H9 (cell line): ENCODE results near the gene ERC2. TPM values are rescaled to one million over a fixed set of nuclear protein-coding genes. Genes with fewer than 3 reads are reported as not detected.

Source experiments
- DNase-seq: peaks from one replicate; pipeline ENCODE4 v3.0.0-alpha.2; 2017
- H2AFZ ChIP-seq: one replicate; pipeline ENCODE4 v1.6.1; 2013; ENCODE audit warnings: mild to moderate bottlenecking, low read length, control low read depth, moderate library complexity
- H2AK5ac ChIP-seq: 2 replicates; pipeline ENCODE4 v1.6.1; 2013; ENCODE audit warnings: low read length, control low read depth, mixed read lengths; ENCODE audit not compliant: insufficient read length
- H2BK120ac ChIP-seq: one replicate; pipeline ENCODE4 v1.6.1; 2013; ENCODE audit warnings: low read depth, mild to moderate bottlenecking, low read length, control low read depth, inconsistent platforms; ENCODE audit not compliant: poor library complexity, severe bottlenecking
- H2BK12ac ChIP-seq: 2 replicates; pipeline ENCODE4 v1.6.1; 2013; ENCODE audit warnings: low read length, control low read depth, mixed read lengths, low read depth; ENCODE audit not compliant: insufficient read length
- H2BK15ac ChIP-seq: 2 replicates; pipeline ENCODE4 v1.6.1; 2013; ENCODE audit warnings: low read depth, low read length, control low read depth
- H2BK20ac ChIP-seq: one replicate; pipeline ENCODE4 v1.6.1; 2013; ENCODE audit warnings: low read depth, mild to moderate bottlenecking, low read length, control low read depth, inconsistent platforms; ENCODE audit not compliant: poor library complexity, severe bottlenecking
- H2BK5ac ChIP-seq: 2 replicates; pipeline ENCODE4 v1.6.1; 2013; ENCODE audit warnings: low read length, control low read depth, mixed read lengths; ENCODE audit not compliant: insufficient read length
- H3K14ac ChIP-seq: 2 replicates; pipeline ENCODE4 v1.6.1; 2013; ENCODE audit warnings: low read length, control low read depth; ENCODE audit not compliant: insufficient read depth
- H3K18ac ChIP-seq: 2 replicates; pipeline ENCODE4 v1.6.1; 2013; ENCODE audit warnings: low read depth, mild to moderate bottlenecking, mixed read lengths, low read length, control low read depth; ENCODE audit not compliant: insufficient read length
- H3K23ac ChIP-seq: 2 replicates; pipeline ENCODE4 v1.6.1; 2013; ENCODE audit warnings: low read length, control low read depth, mixed read lengths, low read depth; ENCODE audit not compliant: insufficient read length
- H3K23me2 ChIP-seq: 2 replicates; pipeline ENCODE4 v1.6.1; 2013; ENCODE audit warnings: low read depth, mild to moderate bottlenecking, mixed read lengths, low read length, control low read depth; ENCODE audit not compliant: insufficient read length, poor library complexity, severe bottlenecking
- H3K27ac ChIP-seq: 2 replicates; pipeline ENCODE4 v1.5.1; 2013; ENCODE audit warnings: low read length, control low read depth, mixed read lengths, low read depth; ENCODE audit not compliant: insufficient read length
- H3K27me3 ChIP-seq: 2 replicates; pipeline ENCODE4 v1.6.1; 2013; ENCODE audit warnings: low read length, control low read depth, inconsistent platforms; ENCODE audit not compliant: insufficient read depth
- H3K4ac ChIP-seq: 2 replicates; pipeline ENCODE4 v1.6.1; 2013; ENCODE audit warnings: low read depth, mild to moderate bottlenecking, control low read depth, inconsistent platforms, low read length, moderate library complexity
- H3K4me1 ChIP-seq: 2 replicates; pipeline ENCODE4 v1.6.1; 2013; ENCODE audit warnings: low read length, control low read depth, inconsistent platforms; ENCODE audit not compliant: insufficient read depth
- H3K4me2 ChIP-seq: 2 replicates; pipeline ENCODE4 v1.6.1; 2013; ENCODE audit warnings: low read length, control low read depth, mixed read lengths; ENCODE audit not compliant: insufficient read length, insufficient read depth
- H3K56ac ChIP-seq: 2 replicates; pipeline ENCODE4 v1.6.1; 2013; ENCODE audit warnings: low read depth, mild to moderate bottlenecking, mixed read lengths, low read length, control low read depth; ENCODE audit not compliant: insufficient read length
- H3K79me1 ChIP-seq: 2 replicates; pipeline ENCODE4 v1.6.1; 2013; ENCODE audit warnings: low read depth, mild to moderate bottlenecking, moderate library complexity, low read length, control low read depth, inconsistent platforms; ENCODE audit not compliant: insufficient read depth, poor library complexity, severe bottlenecking
- H3K79me2 ChIP-seq: 2 replicates; pipeline ENCODE4 v1.6.1; 2013; ENCODE audit warnings: low read length, control low read depth, inconsistent platforms; ENCODE audit not compliant: insufficient read depth
- H3K9ac ChIP-seq: 2 replicates; pipeline ENCODE4 v1.6.1; 2013; ENCODE audit warnings: low read length, control low read depth, mixed read lengths; ENCODE audit not compliant: insufficient read length; ENCODE audit errors: extremely low read depth
- H3K9me3 ChIP-seq: one replicate; pipeline ENCODE4 v1.6.1; 2013; ENCODE audit warnings: low read depth, low read length, inconsistent platforms; ENCODE audit not compliant: control insufficient read depth
- H3T11ph ChIP-seq: one replicate; pipeline ENCODE4 v1.6.1; 2013; ENCODE audit warnings: mild to moderate bottlenecking, low read length, control low read depth, inconsistent platforms
- H4K20me1 ChIP-seq: one replicate; pipeline ENCODE4 v1.6.1; 2013; ENCODE audit not compliant: control insufficient read depth, insufficient read length, insufficient read depth
- H4K5ac ChIP-seq: 2 replicates; pipeline ENCODE4 v1.6.1; 2013; ENCODE audit warnings: low read depth, mild to moderate bottlenecking, mixed read lengths, low read length, control low read depth; ENCODE audit not compliant: insufficient read length
- H4K8ac ChIP-seq: replicated peaks from 2 replicates; pipeline ENCODE4 v1.6.1; 2013; ENCODE audit warnings: low read length, control low read depth, mixed read lengths, low read depth; ENCODE audit not compliant: insufficient read length
- H4K91ac ChIP-seq: 2 replicates; pipeline ENCODE4 v1.6.1; 2013; ENCODE audit warnings: low read depth, mild to moderate bottlenecking, moderate library complexity, mixed read lengths, low read length, control low read depth; ENCODE audit not compliant: insufficient read length
- H3K27ac Mint-ChIP-seq, 3 experiments: 2 replicates in 2 of 3; 3 replicates in 1 of 3; pipeline ENCODE4 v1.8.0; 2020 to 2021; ENCODE audit warnings: mixed read lengths in 3 of 3, mild to moderate bottlenecking in 1 of 3, moderate library complexity in 1 of 3
- H3K27me3 Mint-ChIP-seq: 2 replicates; pipeline ENCODE4 v1.8.0; 2021; ENCODE audit warnings: low read depth, mild to moderate bottlenecking, moderate library complexity, mixed read lengths
- H3K36me3 Mint-ChIP-seq, 3 experiments: 2 replicates in 2 of 3; 3 replicates in 1 of 3; pipeline ENCODE4 v1.8.0; 2020 to 2021; ENCODE audit warnings: low read depth in 3 of 3, mixed read lengths in 3 of 3; ENCODE audit not compliant: insufficient read depth in 1 of 3
- H3K4me1 Mint-ChIP-seq, 2 experiments: 2 replicates each; pipeline ENCODE4 v1.8.0; 2020; ENCODE audit warnings: mixed read lengths in 2 of 2
- H3K4me3 Mint-ChIP-seq, 2 experiments: 2 replicates in 1 of 2; 3 replicates in 1 of 2; pipeline ENCODE4 v1.8.0; 2020 to 2021; ENCODE audit warnings: mild to moderate bottlenecking in 2 of 2, mixed read lengths in 2 of 2, moderate library complexity in 1 of 2
- H3K9me3 Mint-ChIP-seq, 2 experiments: 2 replicates in 1 of 2; 3 replicates in 1 of 2; pipeline ENCODE4 v1.8.0; 2020; ENCODE audit warnings: mild to moderate bottlenecking in 2 of 2, mixed read lengths in 2 of 2, moderate library complexity in 1 of 2
- CTCF ChIP-seq: fragments of 200-600 bp; sonication (generic); conservative IDR thresholded peaks from 3 replicates; pipeline ENCODE4 v1.8.0; 2021; ENCODE audit warnings: antibody characterized with exemption, mild to moderate bottlenecking
- WGBS: extraction: QIAGEN DNeasy Blood & Tissue Kit; methylation state at CpG from one replicate; pipeline ENCODE4 v1.1.7; 2013; ENCODE audit warnings: missing lambda C conversion rate, low lambda C conversion rate, mixed read lengths; ENCODE audit not compliant: insufficient read length; ENCODE audit errors: extremely low coverage; 5-methylcytosine and 5-hydroxymethylcytosine counted together
- total RNA-seq: library from RNA; stranded (reverse); gene quantifications from 2 replicates; pipeline ENCODE4 v1.2.1, GENCODE V29; 2021

ERC2 gene
- total RNA-seq, 1 experiment from 2014 or later: 15.4 TPM

GRCh38 chr3:56123487-56123886 lies 344.8 kb downstream of the ERC2 start:
- peaks cover 45 to 52% of the 10 kb centered on the region in 2 experiments for H3K4me1 Mint-ChIP-seq
- Histone ChIP-seq H3K18ac (no peak overlapping the region), H3K4ac (no peak overlapping the region), H2BK120ac (no peak overlapping the region), H4K20me1 (no peaks in the 10 kb centered on the region), H3K4me2 (no peak overlapping the region), H2AK5ac (no peak overlapping the region), H3K9ac (no peak overlapping the region), H3K79me2 (no peaks in the 10 kb centered on the region), H2BK5ac (no peak overlapping the region), H2AFZ (no peak overlapping the region), H2BK12ac (no peak overlapping the region), H4K8ac (no peak overlapping the region), H3K27me3 (no peaks in the 10 kb centered on the region; the same call in 1 of the 2 replicates), H4K5ac (no peak overlapping the region), H3K56ac (no peak overlapping the region), H4K91ac (no peak overlapping the region), H3K23me2 (no peaks in the 10 kb centered on the region), H3K14ac (no peak overlapping the region), H3K27ac (no peak overlapping the region), H3K23ac (no peak overlapping the region), H2BK15ac (no peak overlapping the region), H3K79me1 (no peaks in the 10 kb centered on the region), H3T11ph (no peak overlapping the region), H3K9me3 (no peaks in the 10 kb centered on the region), H2BK20ac (no peak overlapping the region), H3K4me1 (peaks cover 13% of the 10 kb centered on the region; the same call in 1 of the 2 replicates)
- peak overlapping the region in 1 of 2 experiments; percentile 33; a peak in 3 of 5 replicates for H3K4me3 Mint-ChIP-seq
- peaks cover 2% of the 10 kb centered on the region; the same call in 1 of the 2 replicates for H3K27me3 Mint-ChIP-seq
- peaks cover 6 to 7% of the 10 kb centered on the region in 2 experiments; a peak in 3 of 5 replicates for H3K9me3 Mint-ChIP-seq
- no CpG with 5 or more reads among the region's 3 CpGs for WGBS
- peaks cover 2 to 9% (median 9%) of the 10 kb centered on the region in 3 experiments; a peak in 6 of 7 replicates for H3K36me3 Mint-ChIP-seq
- peak overlapping the region; percentile 26 to 82 (median 30); a peak in 4 of 7 replicates for H3K27ac Mint-ChIP-seq
- no peak for TF ChIP-seq CTCF
- DNase-seq: peak; percentile 78
